T-cell (primary cell): ENCODE measurements around the gene ATXN7. TPM values are rescaled to one million over a fixed set of nuclear protein-coding genes. Genes with fewer than 3 reads are reported as not detected.

ENCODE experiments used
- ATAC-seq, 4 experiments: fragments of 200-7000 bp in 3 of 4; fragments of 150-1000 bp in 1 of 4; cut with Tn5 transposase; replicated peaks in 1 of 4; 1 replicate in 3 of 4; 2 replicates in 1 of 4; pipeline ENCODE4 v1.10.0; 2021; ENCODE audit warnings: moderate library complexity in 3 of 4, mild to moderate bottlenecking in 2 of 4, moderate number of reproducible peaks in 1 of 4
- CTCF ChIA-PET, 2 donors: fragments of 300-600 bp; sonication (Branson Sonifier 250); formaldehyde crosslinking; loops; one replicate each; lab custom pipeline; 2022; ENCODE audit warnings: antibody characterized with exemption in 2 of 2; lab: Charles Lee
- POLR2A ChIA-PET, 2 donors: fragments of 300-600 bp; sonication (Branson Sonifier 250); formaldehyde crosslinking; loops; one replicate each; lab custom pipeline; 2022; ENCODE audit warnings: antibody characterized with exemption in 2 of 2; lab: Charles Lee
- DNase-seq, 35 experiments: peaks; one replicate each; pipeline versions ENCODE4 v3.0.0 to v3.0.0-alpha.2; 2013 to 2023
- H3K27ac ChIP-seq: one replicate; pipeline ENCODE4 v1.5.1; 2013; ENCODE audit warnings: low read length
- H3K27me3 ChIP-seq, 2 experiments: replicated peaks in 1 of 2; 1 replicate in 1 of 2; 2 replicates in 1 of 2; pipeline versions ENCODE4 v1.6.1 to v1.7.0; 2013; ENCODE audit warnings: low read length in 1 of 2, mixed read lengths in 1 of 2; ENCODE audit not compliant: control insufficient read depth in 2 of 2, insufficient read depth in 2 of 2; ENCODE audit errors: extremely low read depth in 1 of 2
- H3K36me3 ChIP-seq, 2 donors: 1 replicate in 1 of 2; 2 replicates in 1 of 2; pipeline versions ENCODE4 v1.6.1 to v1.7.0; 2013; ENCODE audit warnings: low read length in 1 of 2; ENCODE audit not compliant: control insufficient read depth in 2 of 2, insufficient read depth in 1 of 2; ENCODE audit errors: extremely low read depth in 1 of 2
- H3K4me1 ChIP-seq, 2 experiments: 1 replicate in 1 of 2; 2 replicates in 1 of 2; pipeline versions ENCODE4 v1.6.1 to v1.7.0; 2013; ENCODE audit warnings: low read length in 2 of 2, mixed read lengths in 1 of 2; ENCODE audit not compliant: insufficient read depth in 2 of 2, control insufficient read depth in 1 of 2; ENCODE audit errors: extremely low read depth in 1 of 2
- H3K4me3 ChIP-seq, 2 donors: 1 replicate in 1 of 2; 2 replicates in 1 of 2; pipeline versions ENCODE4 v1.5.1 to v1.7.0; 2013; ENCODE audit warnings: mild to moderate bottlenecking in 2 of 2, low read length in 1 of 2, moderate library complexity in 1 of 2; ENCODE audit not compliant: control insufficient read depth in 1 of 2; ENCODE audit errors: extremely low read depth in 1 of 2
- H3K9me3 ChIP-seq: 2 replicates; pipeline ENCODE4 v1.7.0; 2013
- H3K27ac Mint-ChIP-seq, 2 donors: one replicate each; pipeline ENCODE4 v1.8.0; 2020 to 2021; ENCODE audit warnings: mild to moderate bottlenecking in 2 of 2, mixed read lengths in 2 of 2
- H3K27me3 Mint-ChIP-seq, 2 donors: one replicate each; pipeline ENCODE4 v1.8.0; 2021 to 2022; ENCODE audit warnings: mixed read lengths in 2 of 2
- H3K36me3 Mint-ChIP-seq: one replicate; pipeline ENCODE4 v1.8.0; 2021; ENCODE audit warnings: mixed read lengths
- H3K4me1 Mint-ChIP-seq, 3 donors: one replicate each; pipeline ENCODE4 v1.8.0; 2020 to 2022; ENCODE audit warnings: mixed read lengths in 3 of 3, mild to moderate bottlenecking in 1 of 3
- H3K4me3 Mint-ChIP-seq, 3 donors: one replicate each; pipeline ENCODE4 v1.8.0; 2020 to 2022; ENCODE audit warnings: mild to moderate bottlenecking in 3 of 3, mixed read lengths in 3 of 3, moderate library complexity in 3 of 3
- H3K9me3 Mint-ChIP-seq, 3 donors: one replicate each; pipeline ENCODE4 v1.8.0; 2020 to 2022; ENCODE audit warnings: mixed read lengths in 3 of 3
- WGBS: methylation state at CpG from one replicate; pipeline ENCODE4 v1.1.5; 2013; ENCODE audit warnings: missing lambda C conversion rate; ENCODE audit not compliant: insufficient coverage; 5-methylcytosine and 5-hydroxymethylcytosine counted together
- total RNA-seq, 35 experiments: library from RNA in 6 of 35; stranded (reverse) in 6 of 35; fragments of 120-200 nt in 1 of 35; gene quantifications; one replicate each; pipeline versions ENCODE4 v1.2.1 to v1.2.4 and lab custom pipeline; 2013 to 2026

The ATXN7 gene
- total RNA-seq, 5 donors from 2014 or later (not counting 1 experiment from before 2014, with no cell fraction given) = 110 to 231 (median 123) TPM

GRCh38 chr3:64011685-64012084, 148.0 kb downstream of the ATXN7 start:
- H3K4me3 Mint-ChIP-seq = no peak overlapping the region
- DNase-seq (no peak), ATAC-seq (no peak)
- H3K27ac Mint-ChIP-seq = peak overlapping the region in 1 of 2 donors; percentile 28
- H3K27me3 ChIP-seq = no peaks in the 10 kb centered on the region
- no peaks in the 10 kb centered on the region for H3K9me3 Mint-ChIP-seq
- H3K36me3 Mint-ChIP-seq = peaks cover 55% of the 10 kb centered on the region
- H3K27ac ChIP-seq = no peak overlapping the region
- CTCF ChIA-PET = interaction anchor here in 1 of 2 donors (0.8 kb wide), 1 partner anchor 12 kb away, joined by 4 read pairs; the partner anchor contains the start of gene PSMD6
- H3K4me3 ChIP-seq = no peak overlapping the region
- no peaks in the 10 kb centered on the region for H3K27me3 Mint-ChIP-seq
- H3K4me1 Mint-ChIP-seq = peaks cover 35 to 41% (median 37%) of the 10 kb centered on the region in 3 donors
- H3K9me3 ChIP-seq = no peaks in the 10 kb centered on the region
- H3K36me3 ChIP-seq = peaks cover 11 to 90% of the 10 kb centered on the region in 2 donors
- H3K4me1 ChIP-seq = no peaks in the 10 kb centered on the region
- POLR2A ChIA-PET = no interaction called here
- WGBS = 83% methylated on average over 3 of the region's 5 CpGs

- H3K4me1 Mint-ChIP-seq = peaks cover 50 to 57% (median 56%) of the 10 kb centered on the region in 3 donors
- ChIA-PET CTCF (interaction anchor here in 1 of 2 donors (1.4 kb wide), 1 partner anchor 48 kb away, joined by 3 read pairs; no protein-coding TSS in a partner anchor), POLR2A (interaction anchor here in 1 of 2 donors (0.7 kb wide), 1 partner anchor 9 kb away, joined by 3 read pairs; no protein-coding TSS in a partner anchor)
- Histone ChIP-seq H3K36me3 (peaks cover 11 to 83% of the 10 kb centered on the region in 2 donors), H3K27ac (no peak overlapping the region), H3K9me3 (no peaks in the 10 kb centered on the region), H3K27me3 (no peaks in the 10 kb centered on the region), H3K4me1 (peaks cover 3 to 12% of the 10 kb centered on the region in 2 experiments), H3K4me3 (no peak overlapping the region)
- no peak for ATAC-seq
- H3K27me3 Mint-ChIP-seq = no peaks in the 10 kb centered on the region
- H3K36me3 Mint-ChIP-seq = peaks cover 54% of the 10 kb centered on the region
- DNase-seq = no peak
- no peaks in the 10 kb centered on the region for H3K9me3 Mint-ChIP-seq
- H3K27ac Mint-ChIP-seq = peak overlapping the region; percentile 52 to 75
- H3K4me3 Mint-ChIP-seq = no peak overlapping the region
- 100% methylated on average over 1 of the region's 3 CpGs for WGBS
Observed at GRCh38 chr3:64016941-64017620, 153.4 kb downstream of the ATXN7 start.

GRCh38 chr3:64019271-64019670, 155.6 kb downstream of the ATXN7 start:
- H3K36me3 ChIP-seq = peaks cover 5 to 62% of the 10 kb centered on the region in 2 donors
- Mint-ChIP-seq H3K4me3 (no peak overlapping the region), H3K36me3 (peaks cover 37% of the 10 kb centered on the region), H3K9me3 (no peaks in the 10 kb centered on the region), H3K27ac (peak overlapping the region in 1 of 2 donors; percentile 8), H3K27me3 (no peaks in the 10 kb centered on the region), H3K4me1 (peaks cover 48 to 62% (median 56%) of the 10 kb centered on the region in 3 donors)
- ChIA-PET POLR2A (interaction anchor here in 1 of 2 donors (0.7 kb wide), 1 partner anchor 74 kb away, joined by 4 read pairs; no protein-coding TSS in a partner anchor), CTCF (no interaction called here)
- H3K4me1 ChIP-seq = peaks cover 10 to 26% of the 10 kb centered on the region in 2 experiments
- DNase-seq = no peak
- ATAC-seq = no peak
- no peak overlapping the region for H3K4me3 ChIP-seq
- 100% methylated on average over 1 of the region's 3 CpGs for WGBS
- no peaks in the 10 kb centered on the region for H3K27me3 ChIP-seq
- no peak overlapping the region for H3K27ac ChIP-seq
- no peaks in the 10 kb centered on the region for H3K9me3 ChIP-seq

GRCh38 chr3:64019879-64020278, 156.2 kb downstream of the ATXN7 start:
- H3K36me3 Mint-ChIP-seq = peaks cover 31% of the 10 kb centered on the region
- no peak overlapping the region for H3K27ac Mint-ChIP-seq

GRCh38 chr3:64021922-64022321, 158.3 kb downstream of the ATXN7 start:
- no peak overlapping the region for H3K4me3 ChIP-seq
- 57% methylated on average over 3 of the region's 6 CpGs for WGBS
- H3K27ac Mint-ChIP-seq = peak overlapping the region; percentile 87 to 93
- H3K27ac ChIP-seq = peak overlapping the region; percentile 62
- H3K4me1 ChIP-seq = peaks cover 10 to 26% of the 10 kb centered on the region in 2 experiments
- ATAC-seq (no peak), DNase-seq (no peak)
- no peaks in the 10 kb centered on the region for H3K27me3 ChIP-seq
- peaks cover 39 to 51% (median 45%) of the 10 kb centered on the region in 3 donors for H3K4me1 Mint-ChIP-seq
- peaks cover 0 to 42% of the 10 kb centered on the region in 2 donors for H3K36me3 ChIP-seq
- peak overlapping the region; percentile 88 for H3K4me3 Mint-ChIP-seq
- CTCF ChIA-PET = interaction anchor here in 1 of 2 donors (0.6 to 1.3 kb wide), 3 partner anchors 53 to 75 kb away, joined by 3 to 4 read pairs (median 3); no protein-coding TSS in a partner anchor
- peaks cover under 1 to 2% of the 10 kb centered on the region in 2 donors for H3K27me3 Mint-ChIP-seq
- POLR2A ChIA-PET = interaction anchor here in 1 of 2 donors (1.8 kb wide), 1 partner anchor 56 kb away, joined by 4 read pairs; no protein-coding TSS in a partner anchor
- no peaks in the 10 kb centered on the region for H3K9me3 ChIP-seq
- H3K36me3 Mint-ChIP-seq = peaks cover 25% of the 10 kb centered on the region
- no peaks in the 10 kb centered on the region for H3K9me3 Mint-ChIP-seq

More at GRCh38 chr3:64019879-64020278, 156.2 kb downstream of the ATXN7 start:
- Histone ChIP-seq H3K27ac (no peak overlapping the region), H3K27me3 (no peaks in the 10 kb centered on the region), H3K4me1 (peaks cover 10 to 26% of the 10 kb centered on the region in 2 experiments), H3K9me3 (no peaks in the 10 kb centered on the region), H3K36me3 (peaks cover under 1 to 56% of the 10 kb centered on the region in 2 donors), H3K4me3 (no peak overlapping the region)
- DNase-seq (no peak), ATAC-seq (no peak)
- WGBS = no CpG with 5 or more reads among the region's 2 CpGs
- peaks cover 44 to 58% (median 51%) of the 10 kb centered on the region in 3 donors for H3K4me1 Mint-ChIP-seq
- H3K4me3 Mint-ChIP-seq = no peak overlapping the region
- no peaks in the 10 kb centered on the region for H3K9me3 Mint-ChIP-seq
- ChIA-PET CTCF (no interaction called here), POLR2A (interaction anchor here in 1 of 2 donors (0.7 to 1.1 kb wide), 3 partner anchors 11 to 75 kb away, joined by 3 to 5 read pairs (median 4); no protein-coding TSS in a partner anchor)
- no peaks in the 10 kb centered on the region for H3K27me3 Mint-ChIP-seq
